ENCODE results near the gene SH3GLB1.

SH3GLB1 gene

GRCh38 chr1:86731416-86731815, 27.0 kb downstream of the SH3GLB1 start:
- no peak overlapping the region for H3K4me3 ChIP-seq (ENCODE audit: low read depth, low read length)

GRCh38 chr1:86733340-86733739, 29.0 kb downstream of the SH3GLB1 start:
- no peak overlapping the region for H3K4me3 ChIP-seq (ENCODE audit: low read depth, low read length)

GRCh38 chr1:86739648-86740509, 35.5 kb downstream of the SH3GLB1 start:
- no peak overlapping the region for H3K4me3 ChIP-seq (ENCODE audit: low read depth, low read length)

- H3K4me3 ChIP-seq (ENCODE audit: low read depth, low read length) = no peak overlapping the region
Observed at GRCh38 chr1:86741947-86742572, 37.7 kb downstream of the SH3GLB1 start.

GRCh38 chr1:86747304-86747703, 42.9 kb downstream of the SH3GLB1 start:
- H3K4me3 ChIP-seq (ENCODE audit: low read depth, low read length) = no peak overlapping the region

GRCh38 chr1:86748622-86749373, 44.4 kb downstream of the SH3GLB1 start:
- H3K4me3 ChIP-seq (ENCODE audit: low read depth, low read length) = no peak overlapping the region

GRCh38 chr1:86750076-86750475, 45.7 kb downstream of the SH3GLB1 start:
- H3K4me3 ChIP-seq (ENCODE audit: low read depth, low read length) = no peak overlapping the region

- no peak overlapping the region for H3K4me3 ChIP-seq (ENCODE audit: low read depth, low read length)
Observed at GRCh38 chr1:86750530-86750929, 46.2 kb downstream of the SH3GLB1 start.

- no peak overlapping the region for H3K4me3 ChIP-seq (ENCODE audit: low read depth, low read length)
Observed at GRCh38 chr1:86751923-86752322, 47.5 kb downstream of the SH3GLB1 start.

- H3K4me3 ChIP-seq (ENCODE audit: low read depth, low read length) = no peak overlapping the region
Observed at GRCh38 chr1:86753700-86754099, 49.3 kb downstream of the SH3GLB1 start.

GRCh38 chr1:86754265-86754974, 50.0 kb downstream of the SH3GLB1 start:
- H3K4me3 ChIP-seq (ENCODE audit: low read depth, low read length) = no peak overlapping the region

GRCh38 chr1:86756062-86756406, 51.7 kb downstream of the SH3GLB1 start:
- H3K4me3 ChIP-seq (ENCODE audit: low read depth, low read length) = no peak overlapping the region

- H3K4me3 ChIP-seq (ENCODE audit: low read depth, low read length) = no peak overlapping the region
Observed at GRCh38 chr1:86757272-86757984, 53.1 kb downstream of the SH3GLB1 start.

GRCh38 chr1:86758570-86758969, 54.2 kb downstream of the SH3GLB1 start:
- no peak overlapping the region for H3K4me3 ChIP-seq (ENCODE audit: low read depth, low read length)

GRCh38 chr1:86760199-86760598, 55.8 kb downstream of the SH3GLB1 start:
- no peak overlapping the region for H3K4me3 ChIP-seq (ENCODE audit: low read depth, low read length)

GRCh38 chr1:86762336-86762735, 58.0 kb downstream of the SH3GLB1 start:
- H3K4me3 ChIP-seq (ENCODE audit: low read depth, low read length) = no peak overlapping the region

GRCh38 chr1:86764523-86764922, 60.1 kb downstream of the SH3GLB1 start:
- H3K4me3 ChIP-seq (ENCODE audit: low read depth, low read length) = no peak overlapping the region

- no peak overlapping the region for H3K4me3 ChIP-seq (ENCODE audit: low read depth, low read length)
Observed at GRCh38 chr1:86765073-86765472, 60.7 kb downstream of the SH3GLB1 start.

GRCh38 chr1:86765674-86766073, 61.3 kb downstream of the SH3GLB1 start:
- no peak overlapping the region for H3K4me3 ChIP-seq (ENCODE audit: low read depth, low read length)

GRCh38 chr1:86768554-86768953, 64.2 kb downstream of the SH3GLB1 start:
- H3K4me3 ChIP-seq (ENCODE audit: low read depth, low read length) = no peak overlapping the region

GRCh38 chr1:86769065-86769464, 64.7 kb downstream of the SH3GLB1 start:
- no peak overlapping the region for H3K4me3 ChIP-seq (ENCODE audit: low read depth, low read length)
